ENCODE measurements around the gene SMARCB1.

SMARCB1 gene

DNA sequence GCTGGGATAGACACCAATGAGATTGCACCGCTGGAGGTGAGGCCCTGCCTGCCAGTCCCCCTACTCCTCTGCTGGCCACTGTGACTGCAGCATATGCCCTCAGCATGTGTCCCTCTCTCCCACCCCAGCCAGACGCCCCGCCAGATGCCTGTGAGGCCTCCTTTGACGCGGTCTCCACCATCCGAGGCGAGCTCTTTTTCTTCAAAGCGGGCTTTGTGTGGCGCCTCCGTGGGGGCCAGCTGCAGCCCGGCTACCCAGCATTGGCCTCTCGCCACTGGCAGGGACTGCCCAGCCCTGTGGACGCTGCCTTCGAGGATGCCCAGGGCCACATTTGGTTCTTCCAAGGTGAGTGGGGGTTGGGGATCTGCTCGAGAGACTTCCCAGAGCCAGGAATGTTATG, 5.7 kb upstream of the SMARCB1 start:
- no peak for DNase-seq

- DNase-seq, result no peak
These were observed 5.1 kb upstream of the SMARCB1 start for GRCh38 chr22:23781511-23782183.

- DNase-seq, result no peak
These were observed 4.5 kb upstream of the SMARCB1 start for GRCh38 chr22:23782252-23782651.

- no peak for DNase-seq
These were observed 4.1 kb upstream of the SMARCB1 start for GRCh38 chr22:23782703-23783102.

- DNase-seq, result no peak
These were observed 3.3 kb upstream of the SMARCB1 start for GRCh38 chr22:23783265-23784150.

GRCh38 chr22:23784215-23784732, 2.5 kb upstream of the SMARCB1 start:
- no peak for DNase-seq

DNA sequence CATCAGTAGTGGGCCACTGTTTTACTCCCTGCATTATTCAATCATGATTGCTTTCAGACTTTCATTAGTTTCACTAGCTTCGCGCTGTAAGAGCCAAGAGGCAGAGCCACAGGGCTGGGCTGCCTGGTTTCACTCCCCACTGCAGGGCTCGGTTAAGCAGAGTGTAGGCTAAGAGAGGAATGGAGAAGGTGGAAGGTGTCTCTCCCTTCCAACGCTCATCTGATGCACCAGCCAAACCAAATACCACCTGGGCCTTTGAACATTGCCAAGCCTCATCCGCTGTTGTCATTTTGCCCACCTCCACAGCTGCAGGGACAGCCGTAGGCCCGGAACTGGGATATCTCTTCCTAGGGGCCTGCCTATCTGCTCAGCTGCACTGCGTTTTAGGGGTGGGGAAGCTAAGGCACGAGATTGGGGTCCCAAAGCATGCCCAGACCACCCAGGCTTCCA, 480 bp upstream of the SMARCB1 start:
- DNase-seq, result no peak

DNA sequence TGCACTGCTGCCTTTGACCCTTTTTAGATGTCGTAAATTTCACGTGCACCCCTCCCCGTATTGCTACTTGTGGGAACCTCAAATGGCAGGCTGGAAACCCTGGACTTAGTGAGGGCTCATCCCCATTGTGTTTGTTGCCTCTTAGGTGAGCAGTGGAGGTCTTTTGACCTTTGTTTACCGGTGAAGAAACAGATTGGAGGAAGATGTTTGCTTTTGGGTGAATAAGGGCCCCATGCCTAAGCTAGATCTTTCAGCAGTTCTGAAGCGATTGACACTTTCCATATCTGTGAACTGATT, 782 bp downstream of the SMARCB1 start:
- DNase-seq, result no peak

- no peak for DNase-seq
These were observed 1.1 kb downstream of the SMARCB1 start for GRCh38 chr22:23787910-23788309.

DNA sequence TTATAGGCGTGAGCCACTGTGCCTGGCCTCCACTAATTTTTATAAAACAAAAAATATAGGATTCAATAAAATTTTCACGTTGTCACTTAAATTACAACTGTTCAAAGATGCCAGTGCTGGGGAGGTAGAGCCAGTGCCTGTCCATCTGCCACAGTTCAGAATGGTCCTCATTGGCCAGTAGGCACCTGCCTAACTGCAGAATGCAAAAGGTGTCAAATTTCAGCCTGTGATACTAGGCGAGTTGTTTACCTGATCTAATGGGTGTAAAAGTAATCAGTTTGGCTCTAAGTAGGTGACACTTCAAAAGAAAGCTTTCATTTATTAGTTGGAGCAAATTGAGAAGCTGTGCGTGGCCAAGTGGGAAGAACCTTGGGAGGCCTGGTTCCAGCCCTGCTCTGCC, 2.4 kb downstream of the SMARCB1 start:
- DNase-seq, result no peak

DNA sequence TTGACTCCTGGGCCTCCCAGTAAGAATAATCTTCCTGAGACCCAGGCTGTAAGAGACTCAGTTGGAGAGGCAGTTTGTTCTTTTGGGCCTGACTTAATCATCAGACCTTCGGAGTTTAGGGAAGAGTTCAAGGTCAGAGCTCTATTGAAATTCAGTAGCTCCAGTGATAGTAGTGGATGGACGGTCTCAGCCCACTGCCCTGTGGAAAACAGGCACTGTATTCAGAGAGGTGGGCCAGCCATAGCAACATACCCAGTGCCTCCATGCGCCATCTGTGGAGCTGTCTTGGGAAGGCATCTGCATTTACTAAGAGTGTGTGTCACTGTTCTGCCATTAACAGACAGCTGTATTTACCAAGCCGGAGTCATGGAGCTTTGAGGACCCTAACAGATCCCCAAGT, 2.9 kb downstream of the SMARCB1 start:
- no peak for DNase-seq

- no peak for DNase-seq
These were observed 4.3 kb downstream of the SMARCB1 start for GRCh38 chr22:23790819-23791737.

- no peak for DNase-seq
These were observed 5.2 kb downstream of the SMARCB1 start for GRCh38 chr22:23791738-23792645.

DNA sequence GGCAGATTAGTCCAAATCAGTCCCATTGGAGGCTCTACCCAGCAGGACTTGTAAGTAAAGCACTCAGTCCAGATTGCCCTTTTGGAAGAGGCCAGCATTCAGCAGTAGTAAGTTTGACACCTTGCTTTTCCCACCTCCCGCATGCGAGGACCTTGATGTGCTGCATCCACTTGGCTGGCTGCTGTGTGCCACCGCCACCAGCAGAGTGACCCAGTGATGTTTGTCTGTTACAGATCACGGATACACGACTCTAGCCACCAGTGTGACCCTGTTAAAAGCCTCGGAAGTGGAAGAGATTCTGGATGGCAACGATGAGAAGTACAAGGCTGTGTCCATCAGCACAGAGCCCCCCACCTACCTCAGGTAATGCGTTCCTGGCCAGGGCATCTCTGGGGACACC, 6.6 kb downstream of the SMARCB1 start:
- no peak for DNase-seq

DNA sequence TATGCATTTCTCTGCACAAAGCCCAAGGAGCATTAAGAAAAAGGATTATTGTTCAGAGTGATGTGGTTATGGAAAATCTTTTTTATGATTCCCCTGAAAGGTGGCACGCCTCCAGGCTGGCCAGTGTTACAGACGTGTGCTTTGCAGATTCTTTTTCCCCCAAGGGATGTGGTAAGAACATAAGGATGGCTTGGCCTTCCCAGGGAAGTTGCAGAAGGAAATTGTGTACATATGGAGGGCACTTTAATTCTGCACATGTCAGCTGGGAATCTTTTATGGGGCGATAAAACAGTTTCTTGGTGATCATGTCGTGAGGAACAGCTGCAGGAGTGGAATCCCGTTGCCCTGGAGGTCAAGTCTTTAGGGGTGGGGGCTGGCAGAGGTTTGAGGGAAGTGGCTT, 9.7 kb downstream of the SMARCB1 start:
- DNase-seq, result no peak

- DNase-seq, result no peak
These were observed 13.8 kb downstream of the SMARCB1 start for GRCh38 chr22:23800297-23801237.

- no peak for DNase-seq
These were observed 14.6 kb downstream of the SMARCB1 start for GRCh38 chr22:23801238-23801821.

- no peak for DNase-seq
These were observed 15.2 kb downstream of the SMARCB1 start for GRCh38 chr22:23801886-23802377.

DNA sequence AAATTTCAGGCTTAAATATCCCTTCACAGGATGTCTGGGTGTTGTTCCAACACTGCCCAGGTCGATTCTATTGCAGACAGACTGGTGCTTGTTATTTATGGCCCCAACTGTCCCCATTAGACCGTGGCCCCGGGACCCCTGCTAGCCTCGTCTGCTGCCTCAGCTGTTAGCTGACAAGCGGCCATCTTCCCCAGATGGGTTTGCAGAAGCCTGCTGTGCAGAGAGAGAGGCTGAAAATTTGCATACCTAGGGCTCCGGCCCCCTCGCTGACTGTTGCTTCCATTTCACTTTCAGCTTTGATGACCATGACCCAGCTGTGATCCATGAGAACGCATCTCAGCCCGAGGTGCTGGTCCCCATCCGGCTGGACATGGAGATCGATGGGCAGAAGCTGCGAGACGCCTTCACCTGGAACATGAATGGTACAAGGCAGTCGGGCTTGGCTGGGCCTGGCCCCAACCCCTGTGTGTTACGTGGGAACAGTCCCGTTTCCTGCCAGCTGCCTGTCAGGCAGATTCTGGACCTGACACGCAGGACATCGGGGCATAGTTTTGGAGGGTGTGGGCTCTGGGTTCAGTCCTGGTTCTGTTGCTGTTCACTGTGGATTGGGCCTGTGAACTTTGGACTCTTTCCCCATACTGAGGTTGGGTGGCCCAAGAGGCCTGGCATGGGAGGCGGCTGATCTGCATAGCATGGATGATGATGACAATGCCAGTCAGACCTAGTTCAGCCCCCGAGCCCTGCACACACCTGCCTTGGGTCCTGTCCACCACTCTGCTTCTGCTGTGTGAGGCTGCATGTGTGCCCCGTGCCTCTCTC, 16.4 kb downstream of the SMARCB1 start:
- DNase-seq, result no peak
